NOMO-1 (cell line): ENCODE measurements around the gene BOD1L2.

Experiments
- DNase-seq, 2 experiments: peaks; one replicate each; lab custom pipeline; 2025; ENCODE audit not compliant: unreplicated experiment in 2 of 2; lab: John Stamatoyannopoulos, UW

The BOD1L2 gene

DNA sequence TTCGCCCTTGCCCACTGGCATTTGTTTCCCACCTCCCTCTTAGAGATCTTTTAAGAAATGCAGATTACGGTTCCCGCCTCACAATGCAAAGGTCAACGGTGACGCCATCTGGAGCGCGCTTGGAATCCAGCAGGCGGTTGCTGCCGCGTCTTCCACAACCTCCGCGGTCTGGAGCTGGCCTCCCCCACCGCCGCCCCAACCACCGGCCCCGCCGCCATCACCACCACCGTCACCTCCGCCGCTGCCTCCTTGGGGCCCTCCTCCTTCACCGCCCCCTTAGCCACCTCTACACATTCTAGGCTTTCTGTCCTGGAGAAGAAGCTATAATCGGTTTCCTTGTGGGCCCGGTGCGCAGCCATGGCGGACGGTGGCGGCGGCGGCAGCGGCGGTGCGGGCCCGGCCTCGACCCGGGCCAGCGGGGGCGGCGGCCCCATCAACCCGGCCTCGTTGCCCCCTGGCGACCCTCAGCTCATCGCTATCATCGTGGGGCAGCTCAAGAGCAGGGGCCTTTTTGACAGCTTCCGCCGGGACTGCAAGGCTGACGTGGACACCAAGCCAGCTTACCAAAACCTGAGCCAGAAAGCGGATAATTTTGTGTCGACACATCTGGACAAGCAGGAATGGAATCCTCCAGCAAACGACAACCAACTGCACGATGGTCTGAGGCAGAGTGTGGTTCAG lies at the start of gene BOD1L2:
BOD1L2 (plus strand) TSS at position 132 of the 681 bp plus-strand sequence; CDS start at position 358, 226 bp downstream.
- no peak for DNase-seq

DNA sequence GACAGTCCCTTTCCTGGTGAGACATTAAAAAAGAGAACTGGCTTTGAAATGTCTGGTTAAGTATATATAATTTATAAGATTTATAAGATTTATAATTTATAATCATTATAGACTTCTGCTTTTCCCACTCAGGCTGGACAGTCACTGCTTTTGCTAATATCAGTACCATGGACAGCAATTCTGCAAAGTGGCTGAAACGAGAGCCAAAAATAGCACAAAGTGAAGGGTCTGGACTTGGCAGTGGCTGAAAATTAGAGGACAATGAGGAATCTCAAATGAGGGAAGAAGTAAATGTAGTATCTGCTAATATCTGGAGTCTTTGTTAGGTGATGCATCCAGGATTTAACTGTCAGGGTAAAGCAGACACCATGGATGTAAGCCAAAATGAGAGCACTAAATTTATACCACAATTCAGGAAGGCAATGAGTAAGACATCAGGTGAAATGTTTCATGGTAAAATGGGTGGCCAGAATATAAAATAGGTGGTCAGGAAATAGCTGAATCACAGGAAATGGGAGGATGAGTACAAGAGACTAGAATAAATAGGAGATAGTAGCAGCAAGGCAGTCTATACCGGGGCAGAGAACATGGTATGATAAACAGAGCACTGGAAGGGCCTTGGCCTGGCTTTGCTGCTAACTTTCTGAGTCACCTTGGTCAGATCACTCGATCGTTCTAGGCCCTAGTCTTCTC lies 39.6 kb upstream of the BOD1L2 start:
- peak; percentile 4 to 44 for DNase-seq

DNA sequence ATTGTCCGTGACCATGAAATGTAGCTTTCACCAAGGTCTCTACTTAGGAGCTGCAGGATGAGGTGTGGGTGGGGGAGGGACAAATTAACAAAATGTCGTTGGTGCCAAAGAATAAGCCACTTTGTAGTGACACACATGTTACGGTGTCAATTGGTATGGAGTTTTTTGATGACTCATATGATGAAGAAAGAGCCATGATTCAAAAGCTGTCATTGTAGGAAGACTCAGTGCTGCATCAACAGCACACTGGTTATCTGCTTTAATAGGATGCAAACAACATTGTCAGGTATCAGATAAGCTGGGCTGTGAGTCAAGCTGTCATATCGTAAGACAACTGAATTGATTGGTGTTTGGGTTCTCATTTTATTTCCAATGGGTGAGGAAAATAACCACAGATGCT lies 36.6 kb upstream of the BOD1L2 start:
- peak; percentile 37 to 48 for DNase-seq

DNA sequence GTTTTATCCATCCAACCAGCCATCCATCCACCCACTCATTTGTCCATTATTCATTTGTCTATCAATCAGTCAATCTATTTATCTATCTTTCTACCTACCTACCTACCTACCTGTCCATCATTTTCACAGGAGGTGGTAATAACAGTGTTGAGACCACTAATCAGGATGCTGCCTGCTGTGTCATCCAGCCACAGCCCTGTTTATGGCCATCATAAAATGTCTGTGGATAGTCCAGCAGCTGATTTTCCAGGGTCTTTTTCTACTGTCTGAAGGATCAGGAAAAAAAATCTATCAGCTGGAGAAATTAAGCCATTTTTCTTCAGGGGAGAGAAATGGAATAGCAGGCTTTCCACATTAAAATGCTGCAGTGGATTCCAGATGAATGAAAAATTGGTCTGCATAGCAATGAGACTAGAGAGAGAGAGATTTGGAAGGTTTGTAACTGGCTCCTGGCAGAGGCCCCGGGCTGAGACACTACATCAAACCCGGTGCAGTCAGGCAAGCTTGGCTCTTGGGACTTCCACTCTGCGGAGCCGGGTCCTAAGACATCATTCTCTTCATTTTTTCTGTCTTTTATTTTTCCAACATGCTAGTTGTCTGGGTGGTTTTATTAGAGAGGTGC lies 33.0 kb upstream of the BOD1L2 start:
- no peak for DNase-seq

DNA sequence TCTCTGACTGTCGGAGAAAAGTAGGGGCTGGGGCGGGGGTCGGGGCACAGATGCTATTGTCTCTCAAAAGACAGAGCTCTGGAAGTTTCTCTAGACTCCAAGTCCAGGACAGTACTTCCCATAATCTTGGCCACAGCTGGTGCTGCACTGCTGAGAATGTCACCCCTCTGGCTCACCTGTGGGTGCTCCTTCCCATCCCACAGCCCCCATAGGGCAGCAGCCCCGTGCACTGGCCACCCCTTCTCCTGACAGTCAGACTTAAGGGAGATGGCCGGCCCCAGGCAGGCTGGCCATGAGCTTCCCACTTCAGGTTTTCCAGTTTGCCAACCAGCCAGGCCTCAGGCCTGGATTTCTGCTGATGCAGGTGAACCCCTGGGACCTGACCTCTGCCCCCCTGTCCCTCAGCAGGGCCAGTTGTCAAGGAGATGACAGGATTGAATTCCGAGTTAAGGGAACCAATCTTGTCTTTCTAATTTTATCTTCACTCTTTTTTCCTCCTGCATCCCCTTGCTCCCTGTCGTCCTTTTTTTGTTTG lies 30.2 kb upstream of the BOD1L2 start:
- no peak for DNase-seq

DNA sequence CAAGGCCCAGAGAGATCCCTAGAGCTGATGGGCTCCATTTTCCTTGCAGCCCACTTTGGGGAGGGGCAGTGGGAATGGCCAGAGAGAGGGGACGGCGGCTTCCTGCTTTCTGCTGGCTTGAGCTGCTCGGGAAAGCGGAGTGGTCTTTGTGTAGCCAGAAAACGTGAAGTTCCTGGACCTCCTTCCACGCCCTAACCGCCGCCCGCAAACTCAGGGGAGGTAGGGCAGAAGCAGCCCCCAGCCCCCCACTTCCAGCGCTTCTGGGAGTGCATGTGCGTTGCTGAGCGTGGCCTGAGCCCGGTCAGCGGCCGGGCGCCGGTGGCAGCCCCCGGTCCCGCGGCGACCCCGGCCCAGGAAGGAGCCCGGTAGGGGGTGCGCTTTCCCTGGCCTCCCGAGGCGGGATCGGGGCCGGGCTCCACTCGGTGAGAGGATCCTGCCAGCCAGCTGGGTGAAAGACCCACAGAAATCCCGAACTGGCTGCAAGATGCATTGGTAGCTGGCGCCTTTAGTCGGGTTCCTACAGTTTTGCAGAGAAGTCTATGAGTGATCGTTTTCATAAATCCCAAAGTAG lies 25.3 kb upstream of the BOD1L2 start:
- DNase-seq: no peak

DNA sequence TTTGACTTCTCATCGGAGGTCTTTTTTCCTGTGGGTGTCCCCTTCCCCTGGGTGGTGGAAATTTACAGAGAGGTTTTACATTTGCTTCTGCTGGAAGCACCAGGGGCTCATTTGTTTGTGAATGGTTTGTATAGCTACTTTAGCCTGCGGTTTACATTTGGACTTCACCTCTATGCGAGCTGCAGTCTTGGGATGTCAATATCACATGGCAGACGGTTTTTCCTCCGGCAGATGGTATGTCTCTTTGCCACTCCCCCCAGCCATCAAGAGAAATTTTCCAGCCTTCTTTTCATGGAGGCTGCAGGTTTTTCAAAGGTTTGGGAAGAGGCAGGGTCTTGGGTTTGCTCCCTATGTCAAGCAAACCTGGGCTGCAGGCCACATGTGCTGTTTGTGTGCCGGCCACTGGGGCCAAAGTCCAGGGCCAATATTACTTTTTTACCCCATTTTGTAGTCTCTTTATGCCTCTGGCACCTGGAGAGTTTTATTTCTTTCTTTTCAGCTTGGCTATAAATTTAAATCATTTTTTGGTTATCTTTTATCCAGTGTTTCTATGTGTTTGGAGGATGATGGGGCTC lies 23.9 kb upstream of the BOD1L2 start:
- no peak for DNase-seq

DNA sequence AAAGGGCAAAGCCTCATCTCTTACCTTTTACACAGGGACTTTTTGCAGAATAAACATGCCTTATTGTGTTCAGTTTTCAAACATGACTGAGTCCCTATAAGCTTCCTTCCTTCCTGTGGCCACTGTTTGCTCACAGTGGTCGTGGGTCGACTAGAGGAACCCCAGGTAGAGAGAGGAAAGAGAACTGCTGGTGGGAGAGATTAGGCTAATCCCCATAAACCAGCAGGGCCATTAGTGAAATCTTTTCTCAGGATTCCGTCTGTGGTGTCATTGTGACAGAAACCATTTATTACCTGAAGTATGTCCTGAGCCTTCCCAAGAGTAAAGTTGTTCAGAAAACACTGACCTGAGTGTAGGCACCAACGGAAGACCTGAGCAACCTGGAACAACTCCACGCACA lies 21.3 kb upstream of the BOD1L2 start:
- DNase-seq: no peak

DNA sequence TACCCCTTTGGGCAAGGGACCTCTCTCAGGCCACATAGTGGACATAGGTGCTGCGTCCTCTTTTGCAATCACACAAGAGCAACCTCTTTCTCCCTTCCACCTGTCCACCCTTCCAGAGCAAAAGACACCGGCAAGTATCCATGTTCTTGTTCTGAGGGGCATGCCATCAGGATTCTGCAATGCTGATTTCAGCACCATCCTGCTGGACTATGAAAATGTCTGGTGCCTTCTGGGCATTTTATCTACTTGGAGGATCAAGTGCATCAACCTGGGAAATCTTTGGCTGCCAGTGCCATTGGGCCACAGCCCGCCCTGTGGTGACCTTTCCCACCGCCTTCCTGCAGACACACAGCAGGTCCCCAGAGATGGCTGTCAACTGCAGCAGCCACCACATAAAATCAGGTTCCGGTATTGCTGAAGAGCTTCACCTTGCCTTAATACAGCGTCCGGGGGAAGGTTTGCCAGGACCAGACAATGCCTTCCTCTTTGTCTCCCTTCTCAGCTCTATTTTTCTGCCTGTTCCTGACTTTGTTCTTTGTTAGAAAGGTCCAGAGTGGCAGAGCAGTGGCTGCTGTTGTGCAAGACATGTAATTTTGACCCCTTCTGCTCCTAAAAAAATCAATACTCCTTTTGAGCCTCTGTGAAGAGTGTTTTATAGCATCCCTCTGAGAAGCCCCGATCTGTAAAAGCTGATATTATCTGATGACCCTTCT lies 18.5 kb upstream of the BOD1L2 start:
- DNase-seq: no peak

DNA sequence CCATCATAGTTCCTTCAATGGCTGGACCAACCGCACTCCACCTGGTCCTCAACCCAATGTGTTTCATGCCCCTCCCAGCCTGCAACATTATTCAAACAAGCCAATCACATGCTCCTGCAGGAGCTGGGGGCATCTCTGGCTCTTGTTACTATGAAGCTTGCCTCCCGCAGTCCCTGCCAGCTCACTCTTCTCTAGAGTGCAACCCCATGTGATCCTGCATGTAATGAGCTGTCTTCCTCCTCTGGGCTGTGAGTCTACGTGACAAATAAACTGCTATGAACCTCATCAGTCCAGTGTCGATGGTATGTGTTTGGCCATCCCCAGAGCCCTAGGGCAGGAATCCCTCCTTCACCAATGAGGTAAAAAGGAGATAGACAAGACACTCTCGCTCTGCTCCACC lies 15.8 kb upstream of the BOD1L2 start:
- DNase-seq: no peak

DNA sequence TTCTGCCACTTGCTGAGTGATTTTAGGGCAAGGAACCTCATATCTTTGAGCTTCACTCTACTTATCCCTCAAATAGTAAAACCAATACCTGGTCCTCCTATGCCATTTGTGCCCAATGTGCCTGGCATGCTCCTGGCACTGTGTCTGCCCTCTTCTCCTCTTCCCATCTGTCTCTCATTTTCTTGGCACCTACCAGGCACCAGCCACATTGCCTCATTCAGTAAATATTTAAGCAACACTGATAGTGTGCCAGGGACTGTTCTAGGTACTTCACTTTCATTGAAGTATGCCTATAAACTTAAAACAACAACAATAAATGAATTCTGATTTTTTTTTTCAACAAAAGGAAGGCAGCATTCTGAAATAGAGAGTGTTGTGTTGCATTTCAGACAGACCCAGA lies 15.1 kb upstream of the BOD1L2 start:
- DNase-seq: no peak

DNA sequence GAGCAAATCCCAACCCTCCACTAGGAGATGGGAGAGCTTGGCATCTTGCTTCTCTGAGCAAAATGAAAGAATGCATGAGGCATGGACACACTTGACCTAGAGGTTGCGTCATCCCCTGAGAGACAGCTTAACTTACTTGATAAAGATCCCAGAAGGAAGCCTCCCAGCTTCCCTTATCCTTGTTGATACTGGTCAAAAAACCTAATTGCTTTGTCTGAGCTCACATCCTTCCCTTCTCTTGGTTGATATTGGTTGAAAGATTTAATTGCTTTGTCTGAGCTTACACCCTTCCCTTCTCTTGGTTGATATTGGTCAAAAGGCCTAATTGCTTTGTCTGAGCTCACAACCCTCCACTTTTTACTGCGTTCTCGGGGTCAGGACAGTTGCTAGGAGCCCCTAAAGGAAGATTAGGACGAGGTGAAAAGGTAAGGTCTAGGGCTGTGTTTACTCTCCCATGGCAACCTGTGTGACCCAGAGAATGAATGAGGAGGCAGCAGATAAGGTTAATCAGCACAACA lies 12.2 kb upstream of the BOD1L2 start:
- DNase-seq: no peak

DNA sequence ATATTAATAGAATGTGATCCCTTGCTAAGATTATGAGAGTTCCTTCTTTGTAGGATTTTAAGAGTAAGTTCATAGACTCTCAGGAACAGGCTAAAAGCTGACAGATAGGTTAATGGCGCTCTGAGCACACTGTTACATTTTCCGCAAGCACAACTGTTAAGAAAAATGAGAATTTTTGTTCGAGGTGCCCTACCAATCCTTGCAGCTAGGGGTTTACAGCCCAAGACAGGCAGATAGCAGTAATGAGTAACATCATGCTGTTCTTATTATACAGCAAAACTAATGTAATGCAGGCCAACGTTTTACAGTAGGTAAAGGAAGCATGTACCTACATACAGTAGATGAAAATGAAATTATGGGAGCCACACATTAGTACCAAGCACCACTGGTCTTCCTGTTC lies 11.2 kb upstream of the BOD1L2 start:
- no peak for DNase-seq

DNA sequence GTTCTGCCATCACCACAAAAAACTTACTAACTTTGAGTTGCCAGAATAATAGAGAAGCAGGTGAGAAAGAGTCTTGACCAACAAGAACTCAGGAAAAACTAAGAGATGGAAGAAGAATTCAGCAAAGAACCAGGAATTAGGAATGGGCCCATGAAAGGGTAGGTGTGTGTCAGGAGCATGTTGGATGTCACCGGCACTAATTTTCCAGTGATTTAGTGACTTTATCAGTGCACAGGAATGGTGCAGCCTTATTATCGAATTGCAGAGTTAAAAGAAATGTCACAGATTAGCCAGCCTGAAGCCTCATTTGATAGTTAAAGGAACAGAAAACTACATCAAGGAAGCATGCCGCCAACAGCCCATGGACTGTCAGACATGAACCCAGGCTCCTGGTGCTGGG lies 9.0 kb upstream of the BOD1L2 start:
- no peak for DNase-seq

DNA sequence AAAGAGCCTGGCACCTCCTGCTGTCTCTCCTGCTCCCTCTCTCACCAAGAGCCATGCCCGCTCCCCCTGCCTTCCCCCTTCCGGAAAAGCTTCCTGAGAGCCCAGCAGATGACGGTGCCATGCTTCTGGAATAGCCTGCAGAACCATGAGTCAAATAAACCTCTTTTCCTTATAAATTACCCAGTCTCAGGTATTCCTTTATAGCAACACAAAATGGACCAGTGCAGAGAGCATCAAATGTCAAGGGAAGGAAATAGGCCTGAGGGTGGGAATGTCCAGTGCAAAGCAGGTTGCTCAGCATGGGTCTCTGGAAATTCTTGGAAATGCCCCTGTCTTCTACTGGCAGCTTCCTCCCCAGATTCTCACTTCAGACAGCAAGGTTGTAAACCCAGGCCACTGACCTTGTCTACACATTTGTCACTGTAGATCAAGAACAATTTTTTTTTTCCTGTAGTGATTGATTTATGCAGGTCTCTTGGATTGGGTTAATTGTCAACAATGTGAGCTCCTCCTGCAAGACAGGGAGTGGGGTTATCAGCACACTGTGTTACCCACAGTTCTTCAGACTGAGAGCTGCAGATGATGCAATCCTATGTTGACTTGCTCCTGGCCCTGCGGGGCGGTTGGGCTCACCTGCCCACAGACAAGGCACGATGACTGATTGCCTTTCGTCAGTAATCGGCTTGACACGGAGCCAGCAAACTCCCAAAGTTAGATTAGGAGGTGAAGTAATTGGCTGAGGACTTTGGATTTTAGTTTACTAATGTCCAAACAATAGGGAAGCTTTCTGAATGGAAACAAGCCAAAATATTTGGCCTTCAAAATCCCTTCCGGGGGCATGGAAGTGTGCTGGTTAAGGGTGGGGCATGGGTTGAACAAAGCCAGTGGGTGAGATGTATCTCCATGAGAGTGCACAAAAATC lies 5.4 kb upstream of the BOD1L2 start:
- DNase-seq: peak in 1 of 2 experiments; percentile 41

DNA sequence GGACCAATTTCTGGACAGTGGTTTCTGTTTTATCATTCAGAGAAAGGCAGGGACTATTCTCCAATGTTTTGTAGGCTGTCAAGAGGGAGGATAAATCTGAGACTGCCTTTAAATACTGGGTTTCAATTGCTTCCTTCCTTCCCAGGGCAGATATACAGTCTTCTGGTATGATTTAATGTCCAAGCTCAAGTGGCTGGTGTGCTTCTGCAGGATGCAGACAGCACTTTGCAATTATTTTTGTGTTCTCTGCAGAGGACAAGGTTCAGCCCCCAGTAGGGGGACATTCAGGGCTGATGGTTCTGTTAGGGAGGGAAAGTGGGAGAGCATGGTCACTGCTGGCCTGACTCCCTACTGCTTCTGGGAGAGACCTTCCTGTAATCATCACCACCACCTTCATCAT lies 4.6 kb upstream of the BOD1L2 start:
- no peak for DNase-seq

DNA sequence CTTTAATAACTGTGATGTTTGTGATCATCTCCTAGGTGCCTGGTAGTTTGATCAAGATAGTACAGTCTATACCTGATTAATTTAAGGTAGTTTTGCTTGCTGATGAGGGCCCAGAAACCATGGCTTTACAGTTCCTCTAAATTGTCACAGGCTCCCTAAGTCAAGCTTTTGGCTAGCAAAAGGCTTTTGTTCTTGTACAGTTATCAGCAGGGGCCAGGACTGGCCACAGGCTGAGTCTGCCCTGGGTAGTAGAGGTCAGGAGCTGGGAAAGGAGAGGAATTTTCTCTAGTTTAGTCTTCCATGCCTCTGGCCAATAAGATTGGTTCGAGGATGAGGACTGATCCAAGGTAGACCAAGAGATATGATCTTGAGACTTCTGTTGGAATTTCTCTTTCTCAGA lies 3.6 kb upstream of the BOD1L2 start:
- DNase-seq: no peak

DNA sequence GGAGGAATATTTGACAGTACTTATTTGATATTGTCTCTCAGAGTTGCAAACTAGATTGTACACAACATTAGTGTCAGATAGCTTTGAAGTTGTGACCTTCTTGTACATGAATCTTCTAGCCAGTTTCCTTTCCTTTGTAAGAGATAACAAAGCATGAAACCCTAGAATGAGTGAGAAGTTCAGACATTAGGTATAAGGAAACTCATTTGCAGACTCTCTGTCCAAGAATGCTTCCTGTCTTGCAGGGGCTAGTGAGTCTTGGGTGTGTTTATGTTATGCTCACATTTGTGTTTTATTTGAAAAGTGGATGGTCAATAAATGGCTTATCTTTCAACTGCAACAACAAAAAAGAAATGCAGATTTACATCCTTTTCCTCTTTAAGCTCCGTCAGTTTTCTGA lies 1.4 kb downstream of the BOD1L2 start:
- DNase-seq: no peak

DNA sequence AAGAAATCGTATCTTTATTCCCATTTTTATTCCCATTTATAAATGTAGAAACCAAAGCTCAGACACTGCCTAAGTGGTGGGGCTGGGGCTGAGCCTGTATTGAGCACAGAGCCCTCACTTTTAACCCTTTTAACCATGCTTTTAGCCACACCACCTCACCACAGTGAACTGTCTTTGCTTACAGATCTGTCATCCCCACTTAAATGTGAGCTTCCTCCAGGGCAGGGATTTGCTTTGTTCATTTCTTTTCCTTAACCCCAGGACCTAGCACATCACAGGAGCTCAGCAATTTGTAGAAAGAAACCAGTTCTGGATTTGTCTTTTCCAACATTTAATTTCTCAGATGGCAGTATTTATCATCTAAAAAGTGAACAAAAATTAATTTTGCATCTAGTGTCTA lies 2.2 kb downstream of the BOD1L2 start:
- DNase-seq: no peak
